ENCODE measurements around the gene KCNMB1.
A peak's percentile ranks its signal among the peaks of the same experiment; 100 is the strongest.

Gene KCNMB1

GRCh38 chr5:170414786-170415185 is 25.6 kb upstream of the KCNMB1 start:
- no peak for DNase-seq (ENCODE audit: low spot score)

- no peak for DNase-seq (ENCODE audit: low spot score)
Measured at GRCh38 chr5:170413897-170414296, 24.7 kb upstream of the KCNMB1 start.

GRCh38 chr5:170411100-170411499 is 21.9 kb upstream of the KCNMB1 start:
- peak; percentile 47 for DNase-seq (ENCODE audit: low spot score)

GRCh38 chr5:170410401-170410800 is 21.2 kb upstream of the KCNMB1 start:
- DNase-seq (ENCODE audit: low spot score): no peak

GRCh38 chr5:170408877-170409660 is 19.9 kb upstream of the KCNMB1 start:
- DNase-seq (ENCODE audit: low spot score): no peak

GRCh38 chr5:170408226-170408625 is 19.1 kb upstream of the KCNMB1 start:
- no peak for DNase-seq (ENCODE audit: low spot score)

- no peak for DNase-seq (ENCODE audit: low spot score)
Measured at GRCh38 chr5:170407062-170407461, 17.9 kb upstream of the KCNMB1 start.

GRCh38 chr5:170405817-170406216 is 16.6 kb upstream of the KCNMB1 start:
- DNase-seq (ENCODE audit: low spot score): no peak

GRCh38 chr5:170404398-170404797 is 15.2 kb upstream of the KCNMB1 start:
- DNase-seq (ENCODE audit: low spot score): peak; percentile 18

- DNase-seq (ENCODE audit: low spot score): no peak
Measured at GRCh38 chr5:170403675-170404074, 14.5 kb upstream of the KCNMB1 start.

- DNase-seq (ENCODE audit: low spot score): no peak
Measured at GRCh38 chr5:170402508-170402907, 13.3 kb upstream of the KCNMB1 start.

GRCh38 chr5:170397059-170397458 is 7.9 kb upstream of the KCNMB1 start:
- no peak for DNase-seq (ENCODE audit: low spot score)

GRCh38 chr5:170393958-170394357 is 4.8 kb upstream of the KCNMB1 start:
- DNase-seq (ENCODE audit: low spot score): no peak

- peak; percentile 20 for DNase-seq (ENCODE audit: low spot score)
Measured at GRCh38 chr5:170393235-170393634, 4.1 kb upstream of the KCNMB1 start.

- DNase-seq (ENCODE audit: low spot score): no peak
Measured at GRCh38 chr5:170390472-170390871, 1.3 kb upstream of the KCNMB1 start.

- DNase-seq (ENCODE audit: low spot score): no peak
Measured at GRCh38 chr5:170389550-170389892, 354 bp upstream of the KCNMB1 start.

- DNase-seq (ENCODE audit: low spot score): no peak
Measured at GRCh38 chr5:170387775-170388639, 1.2 kb downstream of the KCNMB1 start.

- DNase-seq (ENCODE audit: low spot score): no peak
Measured at GRCh38 chr5:170386743-170387395, 2.3 kb downstream of the KCNMB1 start.

- DNase-seq (ENCODE audit: low spot score): no peak
Measured at GRCh38 chr5:170383227-170383626, 5.9 kb downstream of the KCNMB1 start.

GRCh38 chr5:170382790-170383189 is 6.4 kb downstream of the KCNMB1 start:
- DNase-seq (ENCODE audit: low spot score): no peak

- no peak for DNase-seq (ENCODE audit: low spot score)
Measured at GRCh38 chr5:170380361-170380951, 8.7 kb downstream of the KCNMB1 start.

GRCh38 chr5:170378740-170379139 is 10.4 kb downstream of the KCNMB1 start:
- DNase-seq (ENCODE audit: low spot score): no peak
